SJSA1 (cell line): ENCODE results near the gene PKM. TPM values are rescaled to one million over a fixed set of nuclear protein-coding genes. Genes with fewer than 3 reads are reported as not detected.

Experiments used
- DNase-seq, 2 experiments: peaks; one replicate each; pipeline ENCODE4 v3.0.0-alpha.2; 2015 to 2020; ENCODE audit warnings: low spot score in 2 of 2, low read depth in 1 of 2
- H3K27ac ChIP-seq: fragments of 250-450 bp; sonication (Bioruptor Pico); 2 replicates; pipeline ENCODE4 v1.5.1; 2020; ENCODE audit warnings: mild to moderate bottlenecking, moderate library complexity
- H3K27me3 ChIP-seq: fragments of 250-450 bp; sonication (Bioruptor Pico); replicated peaks from 2 replicates; pipeline ENCODE4 v1.5.1; 2020; ENCODE audit warnings: mild to moderate bottlenecking, moderate library complexity
- H3K36me3 ChIP-seq: fragments of 250-450 bp; sonication (Bioruptor Pico); 2 replicates; pipeline ENCODE4 v1.5.1; 2020; ENCODE audit warnings: mild to moderate bottlenecking
- H3K4me1 ChIP-seq: fragments of 250-450 bp; sonication (Bioruptor Pico); replicated peaks from 2 replicates; pipeline ENCODE4 v1.6.1; 2021; ENCODE audit warnings: mild to moderate bottlenecking
- H3K4me3 ChIP-seq: fragments of 250-450 bp; sonication (Bioruptor Pico); 2 replicates; pipeline ENCODE4 v1.5.1; 2020; ENCODE audit warnings: mild to moderate bottlenecking
- H3K9me3 ChIP-seq: fragments of 250-450 bp; sonication (Bioruptor Pico); replicated peaks from 2 replicates; pipeline ENCODE4 v1.5.1; 2020; ENCODE audit warnings: mild to moderate bottlenecking
- total RNA-seq: library from RNA; depleted of rRNA; stranded (reverse); fragments of >200 nt; shearing (Covaris generic); gene quantifications from 2 replicates; pipeline ENCODE4 v1.2.3, GENCODE V29; 2014

Gene PKM
- total RNA-seq, 1 experiment from 2014 or later, result 1,516 TPM

GRCh38 chr15:72192416-72192815 is 38.6 kb downstream of the PKM start:
- no peak for DNase-seq
- Histone ChIP-seq H3K9me3 (no peaks in the 10 kb centered on the region), H3K4me3 (no peak overlapping the region), H3K4me1 (peaks cover 4% of the 10 kb centered on the region), H3K27ac (no peak overlapping the region), H3K36me3 (no peaks in the 10 kb centered on the region), H3K27me3 (peaks cover 6% of the 10 kb centered on the region; the same call in 1 of the 2 replicates)

- Histone ChIP-seq H3K4me3 (no peak overlapping the region), H3K27ac (no peak overlapping the region), H3K4me1 (peaks cover 4% of the 10 kb centered on the region), H3K9me3 (no peaks in the 10 kb centered on the region), H3K36me3 (no peaks in the 10 kb centered on the region), H3K27me3 (peaks cover 16% of the 10 kb centered on the region; the same call in 1 of the 2 replicates)
- DNase-seq, result no peak
Observed at GRCh38 chr15:72189250-72189902, 41.6 kb downstream of the PKM start.

- peaks cover 13% of the 10 kb centered on the region for H3K27me3 ChIP-seq
- no peak overlapping the region for H3K27ac ChIP-seq
- DNase-seq, result peak; percentile 47 to 63
- H3K4me1 ChIP-seq, result peaks cover 12% of the 10 kb centered on the region
- H3K4me3 ChIP-seq, result peak overlapping the region; percentile 17
- H3K9me3 ChIP-seq, result no peaks in the 10 kb centered on the region
- no peaks in the 10 kb centered on the region for H3K36me3 ChIP-seq
Observed at GRCh38 chr15:72184165-72184811, 46.7 kb downstream of the PKM start.

- H3K4me3 ChIP-seq, result no peak overlapping the region
- DNase-seq, result no peak
- H3K27ac ChIP-seq, result no peak overlapping the region
- no peaks in the 10 kb centered on the region for H3K36me3 ChIP-seq
- H3K9me3 ChIP-seq, result no peaks in the 10 kb centered on the region
- H3K27me3 ChIP-seq, result peaks cover 9% of the 10 kb centered on the region
- H3K4me1 ChIP-seq, result peaks cover 12% of the 10 kb centered on the region
Observed at GRCh38 chr15:72183781-72184164, 47.2 kb downstream of the PKM start.

- Histone ChIP-seq H3K27me3 (peaks cover 9% of the 10 kb centered on the region), H3K4me3 (no peak overlapping the region), H3K4me1 (peaks cover 12% of the 10 kb centered on the region), H3K9me3 (no peaks in the 10 kb centered on the region), H3K36me3 (no peaks in the 10 kb centered on the region), H3K27ac (no peak overlapping the region)
- no peak for DNase-seq
Observed at GRCh38 chr15:72182673-72183072, 48.3 kb downstream of the PKM start.

- no peak for DNase-seq
- no peak overlapping the region for H3K27ac ChIP-seq
- H3K27me3 ChIP-seq, result peaks cover 9% of the 10 kb centered on the region
- no peaks in the 10 kb centered on the region for H3K9me3 ChIP-seq
- H3K36me3 ChIP-seq, result no peaks in the 10 kb centered on the region
- peaks cover 12% of the 10 kb centered on the region for H3K4me1 ChIP-seq
- H3K4me3 ChIP-seq, result no peak overlapping the region
Observed at GRCh38 chr15:72182244-72182643, 48.7 kb downstream of the PKM start.

- peaks cover 9% of the 10 kb centered on the region for H3K27me3 ChIP-seq
- no peak overlapping the region for H3K4me3 ChIP-seq
- no peaks in the 10 kb centered on the region for H3K9me3 ChIP-seq
- no peaks in the 10 kb centered on the region for H3K36me3 ChIP-seq
- no peak overlapping the region for H3K27ac ChIP-seq
- H3K4me1 ChIP-seq, result peaks cover 12% of the 10 kb centered on the region
- DNase-seq, result no peak
Observed at GRCh38 chr15:72180761-72181324, 50.1 kb downstream of the PKM start.

- Histone ChIP-seq H3K36me3 (no peaks in the 10 kb centered on the region), H3K27me3 (peaks cover 6% of the 10 kb centered on the region), H3K9me3 (no peaks in the 10 kb centered on the region), H3K4me1 (peaks cover 12% of the 10 kb centered on the region), H3K4me3 (no peak overlapping the region), H3K27ac (no peak overlapping the region)
- DNase-seq, result no peak
Observed at GRCh38 chr15:72179950-72180581, 50.9 kb downstream of the PKM start.

- no peaks in the 10 kb centered on the region; the same call in 1 of the 2 replicates for H3K27me3 ChIP-seq
- DNase-seq, result no peak
- H3K4me1 ChIP-seq, result peaks cover 5% of the 10 kb centered on the region
- no peaks in the 10 kb centered on the region for H3K36me3 ChIP-seq
- no peak overlapping the region for H3K4me3 ChIP-seq
- H3K9me3 ChIP-seq, result no peaks in the 10 kb centered on the region
- H3K27ac ChIP-seq, result no peak overlapping the region
Observed at GRCh38 chr15:72178976-72179585, 51.9 kb downstream of the PKM start.

GRCh38 chr15:72176743-72177142 is 54.2 kb downstream of the PKM start:
- H3K36me3 ChIP-seq, result no peaks in the 10 kb centered on the region
- no peaks in the 10 kb centered on the region for H3K27me3 ChIP-seq
- H3K4me3 ChIP-seq, result no peak overlapping the region
- DNase-seq, result no peak
- H3K9me3 ChIP-seq, result no peaks in the 10 kb centered on the region
- H3K4me1 ChIP-seq, result no peaks in the 10 kb centered on the region
- no peak overlapping the region for H3K27ac ChIP-seq

- no peak overlapping the region for H3K4me3 ChIP-seq
- H3K9me3 ChIP-seq, result no peaks in the 10 kb centered on the region
- DNase-seq, result no peak
Observed at GRCh38 chr15:72176159-72176558, 54.8 kb downstream of the PKM start.

GRCh38 chr15:72175186-72176044 is 55.6 kb downstream of the PKM start:
- Histone ChIP-seq H3K4me1 (no peaks in the 10 kb centered on the region), H3K27ac (no peak overlapping the region), H3K9me3 (no peaks in the 10 kb centered on the region), H3K4me3 (no peak overlapping the region), H3K36me3 (no peaks in the 10 kb centered on the region), H3K27me3 (no peaks in the 10 kb centered on the region)
- no peak for DNase-seq

More at GRCh38 chr15:72176159-72176558, 54.8 kb downstream of the PKM start:
- no peaks in the 10 kb centered on the region for H3K36me3 ChIP-seq
- H3K27ac ChIP-seq, result no peak overlapping the region
- no peaks in the 10 kb centered on the region for H3K4me1 ChIP-seq
- H3K27me3 ChIP-seq, result no peaks in the 10 kb centered on the region

- Histone ChIP-seq H3K4me3 (no peak overlapping the region), H3K27ac (no peak overlapping the region), H3K9me3 (no peaks in the 10 kb centered on the region), H3K4me1 (no peaks in the 10 kb centered on the region), H3K27me3 (no peaks in the 10 kb centered on the region), H3K36me3 (no peaks in the 10 kb centered on the region)
- no peak for DNase-seq
Observed at GRCh38 chr15:72174551-72175165, 56.3 kb downstream of the PKM start.
